Hepatocyte (in vitro differentiated cells): ENCODE results near the gene S100A11. TPM values are rescaled to one million over a fixed set of nuclear protein-coding genes. Genes with fewer than 3 reads are reported as not detected.

Experiments used
- DNase-seq: peaks from one replicate; pipeline ENCODE4 v3.0.0-alpha.2; 2016; ENCODE audit warnings: low spot score
- H2AFZ ChIP-seq: fragments of 200-600 bp; sonication (generic); 2 replicates; pipeline ENCODE4 v1.6.0; 2016; ENCODE audit warnings: antibody characterized with exemption, mild to moderate bottlenecking
- H3K27ac ChIP-seq: fragments of 200-600 bp; sonication (generic); 2 replicates; pipeline ENCODE4 v1.5.1; 2016; ENCODE audit warnings: mild to moderate bottlenecking
- H3K27me3 ChIP-seq: fragments of 200-600 bp; sonication (generic); 2 replicates; pipeline ENCODE4 v1.6.1; 2016
- H3K36me3 ChIP-seq: fragments of 200-600 bp; sonication (generic); replicated peaks from 2 replicates; pipeline ENCODE4 v1.5.1; 2016; ENCODE audit warnings: low read depth; ENCODE audit not compliant: insufficient read depth
- H3K4me1 ChIP-seq: fragments of 200-600 bp; sonication (generic); 2 replicates; pipeline ENCODE4 v1.5.1; 2016; ENCODE audit warnings: mild to moderate bottlenecking, moderate library complexity; ENCODE audit not compliant: insufficient read depth
- H3K4me2 ChIP-seq: fragments of 200-600 bp; sonication (generic); 2 replicates; pipeline ENCODE4 v1.6.0; 2016
- H3K4me3 ChIP-seq: fragments of 200-600 bp; sonication (generic); 2 replicates; pipeline ENCODE4 v1.5.1; 2016; ENCODE audit warnings: mild to moderate bottlenecking
- H3K79me2 ChIP-seq: fragments of 200-600 bp; sonication (generic); 2 replicates; pipeline ENCODE4 v1.6.0; 2017; ENCODE audit warnings: mild to moderate bottlenecking
- H3K9me2 ChIP-seq: fragments of 200-600 bp; sonication (generic); replicated peaks from 2 replicates; pipeline ENCODE4 v1.6.0; 2017; ENCODE audit warnings: mild to moderate bottlenecking; ENCODE audit not compliant: insufficient read depth
- H3K9me3 ChIP-seq: fragments of 200-600 bp; sonication (generic); 2 replicates; pipeline ENCODE4 v1.5.1; 2016; ENCODE audit warnings: low read depth, mild to moderate bottlenecking
- H4K20me1 ChIP-seq: fragments of 200-600 bp; sonication (generic); 2 replicates; pipeline ENCODE4 v1.6.0; 2016; ENCODE audit warnings: mild to moderate bottlenecking; ENCODE audit not compliant: insufficient read depth, poor library complexity, severe bottlenecking
- CTCF ChIP-seq: fragments of 200-600 bp; sonication (generic); IDR thresholded peaks from 2 replicates; pipeline ENCODE4 v1.5.1; 2016; ENCODE audit warnings: antibody characterized with exemption, mild to moderate bottlenecking; ENCODE audit not compliant: poor library complexity
- EZH2 ChIP-seq: fragments of 200-600 bp; sonication (generic); IDR thresholded peaks from 2 replicates; pipeline ENCODE4 v1.6.1; 2016; ENCODE audit warnings: antibody characterized with exemption, mild to moderate bottlenecking, borderline replicate concordance
- EZH2phosphoT487 ChIP-seq: fragments of 200-600 bp; sonication (generic); IDR thresholded peaks from one replicate; pipeline ENCODE4 v1.6.1; 2018; ENCODE audit warnings: antibody characterized with exemption, mild to moderate bottlenecking, low read depth, moderate library complexity; ENCODE audit not compliant: unreplicated experiment, severe bottlenecking
- WGBS: methylation state at CpG from one replicate; pipeline ENCODE4 v1.1.6; 2016; ENCODE audit warnings: low lambda C conversion rate; ENCODE audit errors: missing lambda C conversion rate; 5-methylcytosine and 5-hydroxymethylcytosine counted together
- polyA plus RNA-seq: library from polyadenylated mRNA; unstranded; fragments of >200 nt; fragmentation: Nextera tagmentation; extraction: Ambion mirVana; gene quantifications from 2 replicates; pipeline ENCODE4 v1.2.1, GENCODE V29; 2016
- total RNA-seq: library from RNA; depleted of rRNA; stranded (reverse); fragments of >200 nt; gene quantifications from 2 replicates; pipeline ENCODE4 v1.2.3, GENCODE V29; 2014

The S100A11 gene
- total and polyA plus RNA-seq, 2 experiments from 2014 or later, result 258 to 1,491 TPM

- H4K20me1 ChIP-seq, result peaks cover 14% of the 10 kb centered on the region
- H3K9me2 ChIP-seq, result no peaks in the 10 kb centered on the region
- no peaks in the 10 kb centered on the region for H3K36me3 ChIP-seq
- DNase-seq, result peak; percentile 49
- H3K27me3 ChIP-seq, result no peaks in the 10 kb centered on the region
- H3K79me2 ChIP-seq, result peaks cover 37% of the 10 kb centered on the region
- WGBS, result 81% methylated on average over 6 of the region's 6 CpGs
- no peak for TF ChIP-seq EZH2
- peak overlapping the region; percentile 91 for H3K4me2 ChIP-seq
- no peak overlapping the region for H3K4me3 ChIP-seq
- H3K4me1 ChIP-seq, result peaks cover 32% of the 10 kb centered on the region
- no peaks in the 10 kb centered on the region for H3K9me3 ChIP-seq
- H2AFZ ChIP-seq, result no peak overlapping the region
- peak overlapping the region; percentile 100 for H3K27ac ChIP-seq
Measured at GRCh38 chr1:151994956-151995355, 41.8 kb downstream of the S100A11 start.

GRCh38 chr1:151993734-151994496 lies 42.9 kb downstream of the S100A11 start, which contains the start of gene S100A10:
Gene S100A10, minus strand, starts transcription at chr1:151993859. Its CDS starts 7,629 bp downstream, at chr1:151986230.
- Histone ChIP-seq H3K4me2 (peak within 1 kb of the TSS; percentile 91), H3K4me1 (peaks cover 42% of the 10 kb centered on the region), H3K9me2 (no peaks in the 10 kb centered on the region), H3K9me3 (no peaks in the 10 kb centered on the region), H3K36me3 (no peaks in the 10 kb centered on the region), H4K20me1 (peaks cover 18% of the 10 kb centered on the region), H3K4me3 (peak within 1 kb of the TSS; percentile 84), H3K27ac (peak within 1 kb of the TSS; percentile 100), H3K79me2 (peaks cover 48% of the 10 kb centered on the region), H3K27me3 (no peaks in the 10 kb centered on the region), H2AFZ (peak within 1 kb of the TSS; percentile 65)
- no peak for TF ChIP-seq EZH2
- TF ChIP-seq EZH2phosphoT487, result no peak
- TF ChIP-seq CTCF, result no peak
- 3% methylated on average over 32 of the region's 69 CpGs for WGBS
- peak; percentile 93 for DNase-seq

- Histone ChIP-seq H2AFZ (peak overlapping the region; percentile 65), H3K36me3 (no peaks in the 10 kb centered on the region), H3K79me2 (peaks cover 50% of the 10 kb centered on the region), H3K4me2 (peak overlapping the region; percentile 91), H3K27ac (peak overlapping the region; percentile 100), H3K9me3 (no peaks in the 10 kb centered on the region), H3K4me3 (peak overlapping the region; percentile 84), H3K9me2 (no peaks in the 10 kb centered on the region), H4K20me1 (peaks cover 18% of the 10 kb centered on the region), H3K4me1 (peaks cover 46% of the 10 kb centered on the region), H3K27me3 (no peaks in the 10 kb centered on the region)
- 3% methylated on average over 24 of the region's 50 CpGs for WGBS
- peak; percentile 35 for DNase-seq
- TF ChIP-seq EZH2 (no peak), CTCF (peak; percentile 4)
Measured at GRCh38 chr1:151993084-151993733, 43.6 kb downstream of the S100A11 start.
